ENCODE results near the gene TAX1BP1.

TAX1BP1 gene

GRCh38 chr7:27699751-27700150, 40.2 kb upstream of the TAX1BP1 start:
- no peaks in the 10 kb centered on the region for H3K9me3 ChIP-seq
- no peak overlapping the region for H3K27ac ChIP-seq
- DNase-seq = no peak
- no peaks in the 10 kb centered on the region for H3K4me1 ChIP-seq
- no peaks in the 10 kb centered on the region for H3K36me3 ChIP-seq
- intact Hi-C loops (cut with DNase I; ENCODE audit: low total_unique reads) = no loop called here
- H3K4me3 ChIP-seq = no peak overlapping the region
- no peaks in the 10 kb centered on the region for H3K27me3 ChIP-seq
- TF ChIP-seq CTCF (IDR thresholded peaks at IDR 0.05) = no peak

GRCh38 chr7:27700501-27700900, 39.5 kb upstream of the TAX1BP1 start:
- Histone ChIP-seq H3K4me3 (no peak overlapping the region), H3K27me3 (no peaks in the 10 kb centered on the region), H3K9me3 (no peaks in the 10 kb centered on the region), H3K4me1 (no peaks in the 10 kb centered on the region), H3K27ac (no peak overlapping the region), H3K36me3 (no peaks in the 10 kb centered on the region)
- intact Hi-C loops (cut with DNase I; ENCODE audit: low total_unique reads) = no loop called here
- no peak for DNase-seq
- TF ChIP-seq CTCF (IDR thresholded peaks at IDR 0.05) = no peak

GRCh38 chr7:27703181-27703580, 36.8 kb upstream of the TAX1BP1 start:
- Histone ChIP-seq H3K36me3 (no peaks in the 10 kb centered on the region), H3K4me3 (no peak overlapping the region), H3K9me3 (no peaks in the 10 kb centered on the region), H3K4me1 (no peaks in the 10 kb centered on the region), H3K27ac (no peak overlapping the region), H3K27me3 (no peaks in the 10 kb centered on the region)
- TF ChIP-seq CTCF (IDR thresholded peaks at IDR 0.05) = no peak
- intact Hi-C loops (cut with DNase I; ENCODE audit: low total_unique reads) = no loop called here
- no peak for DNase-seq

- intact Hi-C loops (cut with DNase I; ENCODE audit: low total_unique reads) = no loop called here
- Histone ChIP-seq H3K4me1 (peaks cover 0 to 8% (median 5%) of the 10 kb centered on the region in 4 donors), H3K27me3 (no peaks in the 10 kb centered on the region), H3K27ac (no peak overlapping the region), H3K4me3 (no peak overlapping the region), H3K36me3 (no peaks in the 10 kb centered on the region), H3K9me3 (no peaks in the 10 kb centered on the region)
- no peak for DNase-seq
- TF ChIP-seq CTCF (IDR thresholded peaks at IDR 0.05) = no peak
Measured at GRCh38 chr7:27704422-27705199, 35.4 kb upstream of the TAX1BP1 start.

GRCh38 chr7:27705200-27705594, 34.8 kb upstream of the TAX1BP1 start:
- H3K9me3 ChIP-seq = no peaks in the 10 kb centered on the region
- DNase-seq = no peak
- TF ChIP-seq CTCF (IDR thresholded peaks at IDR 0.05) = no peak
- H3K36me3 ChIP-seq = no peaks in the 10 kb centered on the region
- intact Hi-C loops (cut with DNase I; ENCODE audit: low total_unique reads) = no loop called here
- no peak overlapping the region for H3K27ac ChIP-seq
- no peak overlapping the region for H3K4me3 ChIP-seq
- peaks cover 0 to 10% (median 8%) of the 10 kb centered on the region in 4 donors for H3K4me1 ChIP-seq
- H3K27me3 ChIP-seq = no peaks in the 10 kb centered on the region
